ENCODE data around the gene SATB1.

Gene SATB1

GRCh38 chr3:18425641-18426257 is 610 bp upstream of the SATB1 start (continued):
- TF ChIP-seq, protein P1, sequence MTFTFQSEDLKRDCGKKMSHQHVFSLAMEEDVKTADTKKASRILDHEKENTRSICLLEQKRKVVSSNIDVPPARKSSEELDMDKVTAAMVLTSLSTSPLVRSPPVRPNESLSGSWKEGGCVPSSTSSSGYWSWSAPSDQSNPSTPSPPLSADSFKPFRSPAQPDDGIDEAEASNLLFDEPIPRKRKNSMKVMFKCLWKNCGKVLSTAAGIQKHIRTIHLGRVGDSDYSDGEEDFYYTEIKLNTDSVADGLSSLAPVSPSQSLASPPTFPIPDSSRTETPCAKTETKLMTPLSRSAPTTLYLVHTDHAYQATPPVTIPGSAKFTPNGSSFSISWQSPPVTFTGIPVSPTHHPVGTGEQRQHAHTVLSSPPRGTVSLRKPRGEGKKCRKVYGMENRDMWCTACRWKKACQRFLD (tag by site-specific recombination; IDR thresholded peaks at IDR 0.05), result no peak
- TF ChIP-seq KLF9 (tag by site-specific recombination; IDR thresholded peaks at IDR 0.05; ENCODE audit: low read depth) (no peak), FEZF1 (tag by site-specific recombination; IDR thresholded peaks at IDR 0.05) (peak; percentile 42), OVOL3 (tag by site-specific recombination; IDR thresholded peaks at IDR 0.05) (no peak), ZNF248 (tag by site-specific recombination; IDR thresholded peaks at IDR 0.05) (no peak), ZNF830 (tag by site-specific recombination; IDR thresholded peaks at IDR 0.05; ENCODE audit: low read depth) (no peak), ZNF48 (tag by site-specific recombination; IDR thresholded peaks at IDR 0.05) (no peak), ZNF202 (tag by site-specific recombination; IDR thresholded peaks at IDR 0.05; ENCODE audit: borderline replicate concordance) (0 out of 2 replicates have a peak, but pooled peaks have one; percentile 33), MYNN (tag by site-specific recombination; IDR thresholded peaks at IDR 0.05; ENCODE audit: borderline replicate concordance) (no peak), ZNF544 (tag by site-specific recombination; IDR thresholded peaks at IDR 0.05) (no peak), ZFP69B (tag by site-specific recombination; IDR thresholded peaks at IDR 0.05) (no peak), MZF1 (tag by site-specific recombination; IDR thresholded peaks at IDR 0.05; ENCODE audit: borderline replicate concordance) (no peak), ZFP3 (tag by site-specific recombination; IDR thresholded peaks at IDR 0.05; ENCODE audit: low read depth) (no peak), ZNF335 (tag by site-specific recombination; conservative IDR thresholded peaks at IDR 0.05) (peak; percentile 79), ZNF510 (tag by site-specific recombination; IDR thresholded peaks at IDR 0.05; ENCODE audit: insufficient replicate concordance) (no peak), HOXA7 (CRISPR knock-in tag; IDR thresholded peaks at IDR 0.05; ENCODE audit: borderline replicate concordance) (no peak), ZNF707 (tag by site-specific recombination; IDR thresholded peaks at IDR 0.05) (no peak), ZNF776 (tag by site-specific recombination; IDR thresholded peaks at IDR 0.05; ENCODE audit: borderline replicate concordance) (no peak), ZNF654 (tag by site-specific recombination; IDR thresholded peaks at IDR 0.05; ENCODE audit: low read depth) (no peak), ZNF837 (tag by site-specific recombination; IDR thresholded peaks at IDR 0.05) (no peak), IKZF3 (tag by site-specific recombination; IDR thresholded peaks at IDR 0.05) (peak; percentile 74), ZNF433 (tag by site-specific recombination; IDR thresholded peaks at IDR 0.05; ENCODE audit: low read depth) (no peak), SCRT2 (tag by site-specific recombination; IDR thresholded peaks at IDR 0.05) (no peak), ZNF792 (tag by site-specific recombination; IDR thresholded peaks at IDR 0.05) (peak; percentile 49; the same call in 1 of the 2 replicates), KLF8 (tag by site-specific recombination; IDR thresholded peaks at IDR 0.05) (no peak; the same call in 1 of the 2 replicates), TRIM28 (IDR thresholded peaks at IDR 0.05; ENCODE audit: borderline replicate concordance, low read length) (no peak), ZNF2 (tag by site-specific recombination; IDR thresholded peaks at IDR 0.05) (0 out of 2 replicates have a peak, but pooled peaks have one; percentile 34), ZNF580 (tag by site-specific recombination; IDR thresholded peaks at IDR 0.05) (no peak), ZBTB21 (tag by site-specific recombination; IDR thresholded peaks at IDR 0.05) (no peak), SP7 (tag by site-specific recombination; IDR thresholded peaks at IDR 0.05) (no peak), SALL2 (tag by site-specific recombination; IDR thresholded peaks at IDR 0.05; ENCODE audit: borderline replicate concordance) (no peak), GLI2 (tag by site-specific recombination; IDR thresholded peaks at IDR 0.05; ENCODE audit: borderline replicate concordance, low read depth) (no peak; the same call in 1 of the 2 replicates), ZNF626 (tag by site-specific recombination; IDR thresholded peaks at IDR 0.05) (no peak), ZNF560 (tag by site-specific recombination; IDR thresholded peaks at IDR 0.05; ENCODE audit: borderline replicate concordance) (no peak)
- TF ChIP-seq, protein P2, sequence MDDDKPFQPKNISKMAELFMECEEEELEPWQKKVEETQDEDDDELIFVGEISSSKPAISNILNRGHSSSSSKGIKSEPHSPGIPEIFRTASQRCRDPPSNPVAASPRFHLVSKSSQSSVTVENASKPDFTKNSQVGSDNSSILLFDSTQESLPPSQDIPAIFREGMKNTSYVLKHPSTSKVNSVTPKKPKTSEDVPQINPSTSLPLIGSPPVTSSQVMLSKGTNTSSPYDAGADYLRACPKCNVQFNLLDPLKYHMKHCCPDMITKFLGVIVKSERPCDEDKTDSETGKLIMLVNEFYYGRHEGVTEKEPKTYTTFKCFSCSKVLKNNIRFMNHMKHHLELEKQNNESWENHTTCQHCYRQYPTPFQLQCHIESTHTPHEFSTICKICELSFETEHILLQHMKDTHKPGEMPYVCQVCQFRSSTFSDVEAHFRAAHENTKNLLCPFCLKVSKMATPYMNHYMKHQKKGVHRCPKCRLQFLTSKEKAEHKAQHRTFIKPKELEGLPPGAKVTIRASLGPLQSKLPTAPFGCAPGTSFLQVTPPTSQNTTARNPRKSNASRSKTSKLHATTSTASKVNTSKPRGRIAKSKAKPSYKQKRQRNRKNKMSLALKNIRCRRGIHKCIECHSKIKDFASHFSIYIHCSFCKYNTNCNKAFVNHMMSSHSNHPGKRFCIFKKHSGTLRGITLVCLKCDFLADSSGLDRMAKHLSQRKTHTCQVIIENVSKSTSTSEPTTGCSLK (tag by site-specific recombination; IDR thresholded peaks at IDR 0.05), result no peak
- TF ChIP-seq, protein P3, sequence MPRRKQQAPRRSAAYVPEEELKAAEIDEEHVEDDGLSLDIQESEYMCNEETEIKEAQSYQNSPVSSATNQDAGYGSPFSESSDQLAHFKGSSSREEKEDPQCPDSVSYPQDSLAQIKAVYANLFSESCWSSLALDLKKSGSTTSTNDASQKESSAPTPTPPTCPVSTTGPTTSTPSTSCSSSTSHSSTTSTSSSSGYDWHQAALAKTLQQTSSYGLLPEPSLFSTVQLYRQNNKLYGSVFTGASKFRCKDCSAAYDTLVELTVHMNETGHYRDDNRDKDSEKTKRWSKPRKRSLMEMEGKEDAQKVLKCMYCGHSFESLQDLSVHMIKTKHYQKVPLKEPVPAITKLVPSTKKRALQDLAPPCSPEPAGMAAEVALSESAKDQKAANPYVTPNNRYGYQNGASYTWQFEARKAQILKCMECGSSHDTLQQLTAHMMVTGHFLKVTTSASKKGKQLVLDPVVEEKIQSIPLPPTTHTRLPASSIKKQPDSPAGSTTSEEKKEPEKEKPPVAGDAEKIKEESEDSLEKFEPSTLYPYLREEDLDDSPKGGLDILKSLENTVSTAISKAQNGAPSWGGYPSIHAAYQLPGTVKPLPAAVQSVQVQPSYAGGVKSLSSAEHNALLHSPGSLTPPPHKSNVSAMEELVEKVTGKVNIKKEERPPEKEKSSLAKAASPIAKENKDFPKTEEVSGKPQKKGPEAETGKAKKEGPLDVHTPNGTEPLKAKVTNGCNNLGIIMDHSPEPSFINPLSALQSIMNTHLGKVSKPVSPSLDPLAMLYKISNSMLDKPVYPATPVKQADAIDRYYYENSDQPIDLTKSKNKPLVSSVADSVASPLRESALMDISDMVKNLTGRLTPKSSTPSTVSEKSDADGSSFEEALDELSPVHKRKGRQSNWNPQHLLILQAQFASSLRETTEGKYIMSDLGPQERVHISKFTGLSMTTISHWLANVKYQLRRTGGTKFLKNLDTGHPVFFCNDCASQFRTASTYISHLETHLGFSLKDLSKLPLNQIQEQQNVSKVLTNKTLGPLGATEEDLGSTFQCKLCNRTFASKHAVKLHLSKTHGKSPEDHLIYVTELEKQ (tag by site-specific recombination; IDR thresholded peaks at IDR 0.05; ENCODE audit: borderline replicate concordance), result no peak
